Activated CD8-positive, alpha-beta memory T cell treated with anti-CD3 and anti-CD28 coated beads, Interleukin-2, amount 50 U/mL, for 4 hours (primary cell): ENCODE data around the gene HOXA4.

Source experiments
- DNase-seq: peaks from one replicate; pipeline ENCODE4 v3.0.0-alpha.2; 2020

Gene HOXA4

GRCh38 chr7:27131390-27131819 lies 848 bp upstream of the HOXA4 start:
- no peak for DNase-seq

- no peak for DNase-seq
Observed at GRCh38 chr7:27129729-27130539, 623 bp downstream of the HOXA4 start.

GRCh38 chr7:27128776-27129728 lies 1.5 kb downstream of the HOXA4 start:
- DNase-seq = no peak

GRCh38 chr7:27128034-27128433 lies 2.5 kb downstream of the HOXA4 start:
- DNase-seq = no peak

GRCh38 chr7:27126596-27127327 lies 3.8 kb downstream of the HOXA4 start:
- no peak for DNase-seq

GRCh38 chr7:27125986-27126394 lies 4.6 kb downstream of the HOXA4 start:
- DNase-seq = no peak

- DNase-seq = no peak
Observed at GRCh38 chr7:27124902-27125689, 5.5 kb downstream of the HOXA4 start.

GRCh38 chr7:27124096-27124901 lies 6.3 kb downstream of the HOXA4 start:
- DNase-seq = no peak

- DNase-seq = no peak
Observed at GRCh38 chr7:27123477-27124053, 7.0 kb downstream of the HOXA4 start.

- DNase-seq = no peak
Observed at GRCh38 chr7:27123007-27123476, 7.5 kb downstream of the HOXA4 start.

GRCh38 chr7:27122077-27122910 lies 8.3 kb downstream of the HOXA4 start:
- no peak for DNase-seq

- DNase-seq = no peak
Observed at GRCh38 chr7:27121684-27122076, 8.9 kb downstream of the HOXA4 start.

GRCh38 chr7:27119412-27119911 lies 11.1 kb downstream of the HOXA4 start:
- no peak for DNase-seq

- no peak for DNase-seq
Observed at GRCh38 chr7:27118580-27118979, 12.0 kb downstream of the HOXA4 start.

- DNase-seq = no peak
Observed at GRCh38 chr7:27117887-27118491, 12.6 kb downstream of the HOXA4 start.

- no peak for DNase-seq
Observed at GRCh38 chr7:27116962-27117886, 13.3 kb downstream of the HOXA4 start.

GRCh38 chr7:27116031-27116961 lies 14.3 kb downstream of the HOXA4 start:
- no peak for DNase-seq
